Measurements from ENCODE around the gene CACHD1. TPM values are rescaled to one million over a fixed set of nuclear protein-coding genes. Genes with fewer than 3 reads are reported as not detected.

Gene CACHD1
- total RNA-seq, 1 experiment from 2014 or later, result 0.31 TPM

DNA sequence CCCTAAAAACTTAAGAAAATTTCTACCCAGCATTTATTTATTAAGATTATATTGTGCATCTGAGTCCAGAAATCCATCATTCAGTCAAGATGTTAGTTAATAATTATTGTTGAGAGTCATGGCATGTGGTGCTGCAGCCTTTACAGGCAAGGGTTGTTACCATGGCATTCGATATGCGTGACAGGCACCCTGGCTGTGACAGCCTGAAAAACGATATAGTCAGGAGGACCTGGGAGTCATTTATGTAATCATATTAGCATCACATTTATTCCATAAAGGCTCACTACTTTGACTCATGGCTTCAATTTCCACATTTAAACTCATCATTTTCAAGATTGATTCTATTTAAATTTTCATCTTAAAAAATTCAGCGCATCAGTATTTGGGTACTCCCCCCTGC, 68.0 kb downstream of the CACHD1 start:
- DNase-seq (ENCODE audit: low spot score), result no peak
- in situ Hi-C loops (cut with HindIII; ENCODE audit: low sequenced_read_pairs), result no loop called here

- DNase-seq (ENCODE audit: low spot score), result no peak
- in situ Hi-C loops (cut with HindIII; ENCODE audit: low sequenced_read_pairs), result no loop called here
These were observed 68.5 kb downstream of the CACHD1 start for GRCh38 chr1:64538389-64538788.

GRCh38 chr1:64539289-64539688, 69.4 kb downstream of the CACHD1 start:
- in situ Hi-C loops (cut with HindIII; ENCODE audit: low sequenced_read_pairs), result no loop called here

GRCh38 chr1:64539781-64540218, 69.9 kb downstream of the CACHD1 start:
- no peak for DNase-seq (ENCODE audit: low spot score)
- in situ Hi-C loops (cut with HindIII; ENCODE audit: low sequenced_read_pairs), result no loop called here

More at GRCh38 chr1:64539289-64539688, 69.4 kb downstream of the CACHD1 start:
- DNase-seq (ENCODE audit: low spot score), result no peak

- DNase-seq (ENCODE audit: low spot score), result peak; percentile 15
- in situ Hi-C loops (cut with HindIII; ENCODE audit: low sequenced_read_pairs), result no loop called here
These were observed 70.4 kb downstream of the CACHD1 start for GRCh38 chr1:64540265-64540791.

GRCh38 chr1:64542118-64542517, 72.2 kb downstream of the CACHD1 start:
- in situ Hi-C loops (cut with HindIII; ENCODE audit: low sequenced_read_pairs), result no loop called here
- no peak for DNase-seq (ENCODE audit: low spot score)

DNA sequence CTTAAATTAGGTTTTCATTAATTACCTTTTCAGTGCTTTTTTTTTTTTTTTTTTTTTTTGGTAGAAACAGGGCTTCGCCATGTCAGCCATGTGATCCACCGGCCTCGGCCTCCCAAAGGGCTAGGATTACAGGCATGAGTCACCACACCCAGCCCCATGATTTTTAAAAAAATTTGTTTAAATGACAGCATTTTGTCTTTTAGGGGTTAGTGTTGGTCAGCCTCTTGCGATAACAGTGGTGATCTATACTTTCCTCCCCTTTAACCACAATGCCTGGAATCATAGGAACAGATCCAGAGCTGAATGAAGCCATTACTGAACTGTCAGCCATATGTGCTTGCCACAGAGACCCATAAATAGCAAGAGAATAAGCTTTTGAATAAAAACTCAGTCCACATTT, 73.9 kb downstream of the CACHD1 start:
- no peak for DNase-seq (ENCODE audit: low spot score)
- in situ Hi-C loops (cut with HindIII; ENCODE audit: low sequenced_read_pairs), result no loop called here

GRCh38 chr1:64545118-64545843, 75.4 kb downstream of the CACHD1 start:
- DNase-seq (ENCODE audit: low spot score), result no peak
- in situ Hi-C loops (cut with HindIII; ENCODE audit: low sequenced_read_pairs), result no loop called here

- DNase-seq (ENCODE audit: low spot score), result no peak
- in situ Hi-C loops (cut with HindIII; ENCODE audit: low sequenced_read_pairs), result no loop called here
These were observed 76.1 kb downstream of the CACHD1 start for GRCh38 chr1:64546013-64546412.

- in situ Hi-C loops (cut with HindIII; ENCODE audit: low sequenced_read_pairs), result no loop called here
- DNase-seq (ENCODE audit: low spot score), result no peak
These were observed 79.7 kb downstream of the CACHD1 start for GRCh38 chr1:64549464-64550239.

- DNase-seq (ENCODE audit: low spot score), result no peak
- in situ Hi-C loops (cut with HindIII; ENCODE audit: low sequenced_read_pairs), result no loop called here
These were observed 80.6 kb downstream of the CACHD1 start for GRCh38 chr1:64550510-64550909.

DNA sequence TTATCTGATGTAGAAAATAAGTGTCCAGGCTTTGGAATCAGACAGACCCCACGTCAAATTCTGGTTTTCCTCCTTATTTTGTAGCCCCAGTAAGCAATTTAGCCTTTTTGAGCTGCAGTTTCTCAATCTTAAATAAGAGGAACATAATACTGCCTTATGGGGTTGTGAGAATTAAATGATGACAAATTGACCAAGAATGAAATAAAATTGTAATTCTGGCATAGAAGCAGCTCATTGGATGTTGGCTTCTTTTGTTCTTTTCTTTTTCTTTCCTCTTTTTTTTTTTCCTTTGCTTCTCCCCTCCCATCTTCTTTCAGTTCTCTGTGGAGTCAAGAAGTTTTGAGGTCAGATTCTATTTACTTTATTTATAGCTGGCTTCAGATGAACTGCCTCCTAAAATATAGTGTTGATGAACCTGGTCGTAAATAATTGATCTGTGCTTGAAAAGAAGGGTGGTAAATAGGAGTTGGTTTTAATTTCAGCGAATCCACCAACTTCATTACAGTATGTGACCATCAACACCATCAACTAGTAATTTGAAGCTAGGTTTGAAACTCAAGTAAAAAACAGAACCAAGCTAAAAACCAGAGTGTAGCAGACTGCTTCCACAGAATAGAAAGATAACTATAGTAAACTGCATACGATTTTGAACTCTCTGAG, 81.1 kb downstream of the CACHD1 start:
- DNase-seq (ENCODE audit: low spot score), result no peak
- in situ Hi-C loops (cut with HindIII; ENCODE audit: low sequenced_read_pairs), result no loop called here

- no peak for DNase-seq (ENCODE audit: low spot score)
- in situ Hi-C loops (cut with HindIII; ENCODE audit: low sequenced_read_pairs), result no loop called here
These were observed 83.4 kb downstream of the CACHD1 start for GRCh38 chr1:64553285-64553684.

- in situ Hi-C loops (cut with HindIII; ENCODE audit: low sequenced_read_pairs), result no loop called here
- DNase-seq (ENCODE audit: low spot score), result no peak
These were observed 86.0 kb downstream of the CACHD1 start for GRCh38 chr1:64555947-64556346.

DNA sequence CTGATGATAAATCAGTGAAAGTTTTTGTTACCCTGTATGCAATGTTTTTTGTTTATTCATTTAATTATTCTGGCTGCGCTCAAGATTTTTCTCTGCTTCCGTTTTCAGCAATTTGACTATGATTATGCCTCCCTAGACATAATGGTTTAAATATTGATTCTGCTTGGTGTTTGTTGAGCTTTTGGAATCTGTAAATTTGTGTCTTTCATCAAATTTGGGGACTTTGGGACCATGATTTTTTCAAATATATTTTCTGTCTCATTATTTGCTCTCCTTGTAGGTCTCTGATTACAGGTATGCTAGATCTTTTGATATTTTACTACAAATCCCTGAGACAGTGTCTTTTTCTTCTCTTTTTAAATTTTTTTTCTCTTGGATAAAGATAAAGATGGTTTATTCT, 92.1 kb downstream of the CACHD1 start:
- no peak for DNase-seq (ENCODE audit: low spot score)
- in situ Hi-C loops (cut with HindIII; ENCODE audit: low sequenced_read_pairs), result no loop called here

DNA sequence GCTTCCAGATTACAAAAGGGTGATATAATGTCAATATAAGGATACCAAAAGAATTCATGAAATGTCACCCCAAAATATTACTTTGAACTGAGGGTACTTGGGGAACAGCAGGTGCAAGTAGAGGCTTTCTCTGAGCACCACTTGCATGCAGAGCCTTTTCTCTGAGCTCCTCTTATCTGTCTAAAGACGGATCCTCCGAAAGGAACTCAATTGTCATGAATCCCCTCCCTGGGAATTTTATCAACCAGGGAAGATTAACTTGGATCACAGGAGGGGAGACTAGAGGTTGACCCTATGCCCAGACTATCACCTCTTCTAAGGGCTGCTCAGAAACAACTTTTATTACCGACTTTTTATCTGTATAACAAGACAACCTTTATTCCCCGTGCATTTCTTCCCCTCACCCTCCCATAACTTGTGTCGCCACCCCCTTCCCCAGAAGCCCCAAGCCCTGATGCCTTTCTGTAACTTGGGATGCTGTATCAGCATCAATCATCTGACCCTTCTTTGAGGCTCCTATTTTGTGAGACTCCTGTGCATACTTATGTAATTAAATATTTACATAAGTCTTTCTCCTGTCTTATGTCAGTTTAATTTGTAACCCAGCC, 94.1 kb downstream of the CACHD1 start:
- no peak for DNase-seq (ENCODE audit: low spot score)
- in situ Hi-C loops (cut with HindIII; ENCODE audit: low sequenced_read_pairs), result no loop called here

DNA sequence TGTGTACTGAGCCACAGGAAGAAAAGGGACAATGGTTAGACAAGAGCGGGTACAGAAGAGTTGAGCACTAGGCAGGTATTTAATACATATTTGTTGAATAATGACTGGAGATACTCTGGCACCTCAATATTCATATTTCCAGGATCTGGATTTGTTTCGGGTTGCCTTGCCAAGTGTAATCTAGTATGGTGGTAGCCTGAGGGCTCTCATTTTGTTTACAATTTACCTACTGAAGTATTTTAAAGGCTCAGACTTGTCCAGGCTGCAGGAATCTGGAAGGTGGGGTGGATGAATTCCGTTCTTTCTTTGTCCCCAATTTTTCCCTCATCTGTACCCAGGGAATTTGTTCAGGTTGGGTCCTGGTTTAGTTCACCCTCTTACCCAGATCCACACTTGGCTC, 95.0 kb downstream of the CACHD1 start:
- no peak for DNase-seq (ENCODE audit: low spot score)
- in situ Hi-C loops (cut with HindIII; ENCODE audit: low sequenced_read_pairs), result no loop called here

DNA sequence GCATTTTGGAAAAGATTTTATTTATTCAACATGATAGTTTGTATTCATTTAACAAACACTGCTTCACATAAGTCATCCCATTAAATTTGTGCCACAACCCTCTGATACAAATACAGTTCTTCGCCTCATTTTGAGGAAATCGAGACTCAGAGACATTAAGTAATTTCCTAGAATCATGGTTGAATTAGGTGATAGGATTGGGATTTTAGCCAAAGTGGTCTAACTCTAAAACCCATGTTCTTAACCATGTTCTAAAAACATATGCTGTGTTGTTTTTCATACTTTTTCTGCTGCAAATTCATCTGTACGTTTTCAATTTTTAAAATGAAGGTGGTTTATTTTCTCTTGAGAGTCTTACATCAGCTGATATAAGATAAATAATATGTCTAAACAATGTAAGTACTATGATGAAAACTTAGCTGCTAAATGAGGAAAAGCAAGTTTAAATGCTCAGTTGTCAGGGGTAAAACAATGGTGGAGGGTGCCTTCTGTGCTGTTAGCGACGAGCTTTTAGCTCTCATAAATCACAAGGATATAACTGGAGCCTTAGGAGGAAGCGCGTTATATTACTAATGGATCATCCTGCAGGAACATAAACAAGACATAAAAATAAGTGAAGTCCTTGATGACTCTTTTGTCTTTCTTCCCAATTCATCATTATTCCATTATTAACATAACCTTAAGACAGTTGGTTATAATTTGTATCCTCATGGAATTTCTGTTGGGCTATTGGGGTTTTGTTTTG, 97.7 kb downstream of the CACHD1 start:
- DNase-seq (ENCODE audit: low spot score), result no peak
- in situ Hi-C loops (cut with HindIII; ENCODE audit: low sequenced_read_pairs), result no loop called here

DNA sequence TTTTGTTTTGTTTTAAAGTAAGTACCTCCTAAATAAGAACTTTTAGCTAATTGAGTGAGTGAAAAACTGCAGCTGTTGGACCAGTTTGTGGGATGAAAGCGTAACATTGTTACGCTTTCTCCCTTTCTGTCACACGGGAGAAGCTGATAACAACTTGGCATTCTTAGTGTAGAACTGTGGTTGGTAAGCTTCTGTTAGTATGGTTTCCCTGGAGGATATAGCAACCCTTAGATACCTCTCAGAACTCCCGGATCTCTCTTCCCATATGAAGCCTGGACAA, 98.2 kb downstream of the CACHD1 start:
- in situ Hi-C loops (cut with HindIII; ENCODE audit: low sequenced_read_pairs), result no loop called here

More for the DNA sequence above, 98.2 kb downstream of the CACHD1 start:
- no peak for DNase-seq (ENCODE audit: low spot score)

Measured in G401 (cell line).